Astrocyte (in vitro differentiated cells and primary cell): ENCODE measurements around the gene PKMYT1. TPM values are rescaled to one million over a fixed set of nuclear protein-coding genes. Genes with fewer than 3 reads are reported as not detected.
A peak's percentile ranks its signal among the peaks of the same experiment; 100 is the strongest.

Experiments used
- DNase-seq: peaks from one replicate; pipeline ENCODE4 v3.0.0-alpha.2; 2010; ENCODE audit warnings: low read depth
- FAIRE-seq: peaks from 2 replicates; lab custom pipeline; 2011; peaks lifted over from hg19 to GRCh38; lab: Jason Lieb, UNC
- H2AFZ ChIP-seq: 2 replicates; pipeline ENCODE4 v1.6.0; 2012; ENCODE audit warnings: low read depth, low read length, inconsistent platforms
- H3K27ac ChIP-seq: 2 replicates; pipeline ENCODE4 v1.5.1; 2011; ENCODE audit warnings: low read depth, low read length, inconsistent platforms
- H3K27me3 ChIP-seq: 2 replicates; pipeline ENCODE4 v1.6.0; 2011; ENCODE audit warnings: low read length, inconsistent platforms; ENCODE audit not compliant: insufficient read depth
- H3K36me3 ChIP-seq: 2 replicates; pipeline ENCODE4 v1.5.1; 2011; ENCODE audit warnings: low read length, inconsistent platforms; ENCODE audit not compliant: insufficient read depth
- H3K4me1 ChIP-seq: 2 replicates; pipeline ENCODE4 v1.5.1; 2011; ENCODE audit warnings: low read length, inconsistent platforms; ENCODE audit not compliant: insufficient read depth
- H3K4me2 ChIP-seq: 2 replicates; pipeline ENCODE4 v1.6.0; 2012; ENCODE audit warnings: low read length, inconsistent platforms
- H3K4me3 ChIP-seq: 2 replicates; pipeline ENCODE4 v1.5.1; 2011; ENCODE audit warnings: low read depth, mild to moderate bottlenecking, low read length, inconsistent platforms; ENCODE audit not compliant: insufficient read depth
- H3K79me2 ChIP-seq: 2 replicates; pipeline ENCODE4 v1.6.0; 2012; ENCODE audit warnings: mild to moderate bottlenecking, low read length, inconsistent platforms; ENCODE audit not compliant: insufficient read depth
- H3K9ac ChIP-seq: 2 replicates; pipeline ENCODE4 v1.6.0; 2012; ENCODE audit warnings: mild to moderate bottlenecking, low read length, inconsistent platforms
- H3K9me3 ChIP-seq: 2 replicates; pipeline ENCODE4 v1.5.1; 2012; ENCODE audit warnings: low read depth, mild to moderate bottlenecking, low read length, inconsistent platforms; ENCODE audit not compliant: insufficient read depth
- H4K20me1 ChIP-seq: 2 replicates; pipeline ENCODE4 v1.6.0; 2012; ENCODE audit warnings: low read length, inconsistent platforms; ENCODE audit not compliant: insufficient read depth
- H3K27ac Mint-ChIP-seq: one replicate; pipeline ENCODE4 v1.8.0; 2021; ENCODE audit warnings: mild to moderate bottlenecking, mixed read lengths; ENCODE audit not compliant: unreplicated experiment
- H3K27me3 Mint-ChIP-seq: one replicate; pipeline ENCODE4 v1.8.0; 2021; ENCODE audit warnings: low read depth, mixed read lengths; ENCODE audit not compliant: unreplicated experiment
- H3K36me3 Mint-ChIP-seq: one replicate; pipeline ENCODE4 v1.8.0; 2021; ENCODE audit warnings: low read depth, mixed read lengths; ENCODE audit not compliant: unreplicated experiment
- H3K4me1 Mint-ChIP-seq: one replicate; pipeline ENCODE4 v1.8.0; 2021; ENCODE audit warnings: low read depth, mixed read lengths; ENCODE audit not compliant: unreplicated experiment
- H3K4me3 Mint-ChIP-seq: one replicate; pipeline ENCODE4 v1.8.0; 2021; ENCODE audit warnings: mild to moderate bottlenecking, moderate library complexity, mixed read lengths; ENCODE audit not compliant: unreplicated experiment
- H3K9me3 Mint-ChIP-seq: one replicate; pipeline ENCODE4 v1.8.0; 2021; ENCODE audit warnings: mild to moderate bottlenecking, mixed read lengths; ENCODE audit not compliant: unreplicated experiment
- CTCF ChIP-seq: IDR thresholded peaks from 2 replicates; pipeline ENCODE4 v1.5.1; 2011; ENCODE audit warnings: low read depth, mild to moderate bottlenecking, inconsistent platforms, low read length, moderate library complexity; ENCODE audit not compliant: insufficient read depth
- EZH2 ChIP-seq: IDR thresholded peaks from 2 replicates; pipeline ENCODE4 v1.6.1; 2012; ENCODE audit warnings: mild to moderate bottlenecking, low read length, inconsistent platforms; ENCODE audit not compliant: insufficient read depth
- total RNA-seq: library from RNA; stranded (reverse); gene quantifications from 2 replicates; pipeline ENCODE4 v1.2.1, GENCODE V29; 2021

PKMYT1 gene
- total RNA-seq, 1 donor from 2014 or later: 3.9 TPM

- Histone ChIP-seq H3K9ac (no peak overlapping the region), H3K27ac (no peak overlapping the region), H3K4me3 (no peak overlapping the region), H3K9me3 (no peaks in the 10 kb centered on the region), H4K20me1 (no peaks in the 10 kb centered on the region), H3K4me2 (no peak overlapping the region), H3K4me1 (peaks cover 17% of the 10 kb centered on the region), H3K27me3 (no peaks in the 10 kb centered on the region), H2AFZ (no peak overlapping the region), H3K36me3 (no peaks in the 10 kb centered on the region), H3K79me2 (peaks cover 6% of the 10 kb centered on the region)
- Mint-ChIP-seq H3K4me3 (peak overlapping the region; percentile 60), H3K4me1 (peaks cover 3% of the 10 kb centered on the region), H3K27ac (peak overlapping the region; percentile 18), H3K27me3 (peaks cover 13% of the 10 kb centered on the region), H3K9me3 (no peaks in the 10 kb centered on the region), H3K36me3 (no peaks in the 10 kb centered on the region)
- FAIRE-seq (no peak), DNase-seq (no peak)
- TF ChIP-seq CTCF (no peak), EZH2 (no peak)
Observed at GRCh38 chr16:2982402-2982801, 2.2 kb upstream of the PKMYT1 start.

- Mint-ChIP-seq H3K4me3 (peak overlapping the region; percentile 83), H3K36me3 (no peaks in the 10 kb centered on the region), H3K9me3 (no peaks in the 10 kb centered on the region), H3K27me3 (peaks cover 14% of the 10 kb centered on the region), H3K27ac (no peak overlapping the region), H3K4me1 (peaks cover 3% of the 10 kb centered on the region)
- Histone ChIP-seq H3K9me3 (no peaks in the 10 kb centered on the region), H3K27me3 (no peaks in the 10 kb centered on the region), H3K4me3 (no peak overlapping the region), H3K79me2 (peaks cover 6% of the 10 kb centered on the region), H4K20me1 (no peaks in the 10 kb centered on the region), H3K4me2 (no peak overlapping the region), H3K27ac (no peak overlapping the region), H3K36me3 (no peaks in the 10 kb centered on the region), H3K9ac (no peak overlapping the region), H2AFZ (no peak overlapping the region), H3K4me1 (peaks cover 17% of the 10 kb centered on the region)
- TF ChIP-seq EZH2 (no peak), CTCF (no peak)
- DNase-seq: no peak
- no peak for FAIRE-seq
Observed at GRCh38 chr16:2981899-2982250, 1.6 kb upstream of the PKMYT1 start.

GRCh38 chr16:2981177-2981898 is 1.1 kb upstream of the PKMYT1 start:
- FAIRE-seq: no peak
- no peak overlapping the region for H3K27ac ChIP-seq
- no peak for DNase-seq
- no peaks in the 10 kb centered on the region for H3K36me3 ChIP-seq
- no peaks in the 10 kb centered on the region for H3K9me3 ChIP-seq
- TF ChIP-seq CTCF (no peak), EZH2 (no peak)
- H3K4me2 ChIP-seq: peak overlapping the region; percentile 97
- peaks cover 6% of the 10 kb centered on the region for H3K79me2 ChIP-seq
- no peak overlapping the region for H2AFZ ChIP-seq
- Mint-ChIP-seq H3K4me1 (peaks cover 3% of the 10 kb centered on the region), H3K27me3 (peaks cover 12% of the 10 kb centered on the region), H3K27ac (peak overlapping the region; percentile 72), H3K36me3 (no peaks in the 10 kb centered on the region), H3K4me3 (peak overlapping the region; percentile 83), H3K9me3 (no peaks in the 10 kb centered on the region)
- no peaks in the 10 kb centered on the region for H4K20me1 ChIP-seq
- peaks cover 17% of the 10 kb centered on the region for H3K4me1 ChIP-seq
- peak overlapping the region; percentile 92 for H3K9ac ChIP-seq
- no peaks in the 10 kb centered on the region for H3K27me3 ChIP-seq
- peak overlapping the region; percentile 68 for H3K4me3 ChIP-seq
